Astrocyte of the spinal cord (primary cell): ENCODE measurements around the gene STRIP1.

Experiments used
- DNase-seq: peaks from one replicate; pipeline ENCODE4 v3.0.0; 2011; ENCODE audit warnings: low read depth, low spot score
- H3K4me3 ChIP-seq: 2 replicates; pipeline ENCODE4 v1.5.1; 2011; ENCODE audit warnings: low read depth, mild to moderate bottlenecking, low read length, moderate library complexity
- in situ Hi-C: cut with HindIII; loops from 2 replicates; pipeline ENCODE4 v1.10.0; 2017; ENCODE audit warnings: low sequenced_read_pairs
- TF ChIP-seq, protein P1 (sequence below): IDR thresholded peaks from 2 replicates; pipeline ENCODE4 v1.5.1; 2012; ENCODE audit warnings: low read depth, mild to moderate bottlenecking, low read length, inconsistent platforms

Gene STRIP1

DNA sequence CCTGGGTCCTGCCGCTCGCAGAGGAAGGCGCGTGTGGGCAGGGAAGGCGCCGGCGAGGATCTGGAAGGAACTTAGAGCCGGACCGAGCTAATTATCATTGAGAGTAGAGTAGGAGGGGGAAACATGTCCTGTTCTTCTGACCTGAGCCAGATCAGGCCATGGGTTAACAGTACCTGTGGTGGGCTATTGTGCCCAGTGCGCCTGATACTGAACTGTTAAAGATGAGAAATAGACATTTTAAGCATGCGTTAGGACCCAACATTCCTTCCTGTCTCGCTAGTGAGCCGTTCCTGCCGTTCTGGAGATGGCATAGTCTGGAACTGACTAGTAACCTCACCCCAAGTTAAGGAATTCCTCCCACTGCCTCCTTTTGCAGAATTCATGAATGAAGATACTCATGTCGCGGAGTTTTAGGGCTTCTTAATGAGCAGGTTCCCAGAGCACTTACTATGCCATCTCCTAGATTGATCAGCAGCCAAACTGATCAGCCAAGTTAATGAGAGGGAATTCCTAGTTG lies 870 bp downstream of the STRIP1 start:
- H3K4me3 ChIP-seq: peak overlapping the region; percentile 76
- TF ChIP-seq, protein P1, sequence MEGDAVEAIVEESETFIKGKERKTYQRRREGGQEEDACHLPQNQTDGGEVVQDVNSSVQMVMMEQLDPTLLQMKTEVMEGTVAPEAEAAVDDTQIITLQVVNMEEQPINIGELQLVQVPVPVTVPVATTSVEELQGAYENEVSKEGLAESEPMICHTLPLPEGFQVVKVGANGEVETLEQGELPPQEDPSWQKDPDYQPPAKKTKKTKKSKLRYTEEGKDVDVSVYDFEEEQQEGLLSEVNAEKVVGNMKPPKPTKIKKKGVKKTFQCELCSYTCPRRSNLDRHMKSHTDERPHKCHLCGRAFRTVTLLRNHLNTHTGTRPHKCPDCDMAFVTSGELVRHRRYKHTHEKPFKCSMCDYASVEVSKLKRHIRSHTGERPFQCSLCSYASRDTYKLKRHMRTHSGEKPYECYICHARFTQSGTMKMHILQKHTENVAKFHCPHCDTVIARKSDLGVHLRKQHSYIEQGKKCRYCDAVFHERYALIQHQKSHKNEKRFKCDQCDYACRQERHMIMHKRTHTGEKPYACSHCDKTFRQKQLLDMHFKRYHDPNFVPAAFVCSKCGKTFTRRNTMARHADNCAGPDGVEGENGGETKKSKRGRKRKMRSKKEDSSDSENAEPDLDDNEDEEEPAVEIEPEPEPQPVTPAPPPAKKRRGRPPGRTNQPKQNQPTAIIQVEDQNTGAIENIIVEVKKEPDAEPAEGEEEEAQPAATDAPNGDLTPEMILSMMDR: no peak
- in situ Hi-C loops: no loop called here
- no peak for DNase-seq

DNA sequence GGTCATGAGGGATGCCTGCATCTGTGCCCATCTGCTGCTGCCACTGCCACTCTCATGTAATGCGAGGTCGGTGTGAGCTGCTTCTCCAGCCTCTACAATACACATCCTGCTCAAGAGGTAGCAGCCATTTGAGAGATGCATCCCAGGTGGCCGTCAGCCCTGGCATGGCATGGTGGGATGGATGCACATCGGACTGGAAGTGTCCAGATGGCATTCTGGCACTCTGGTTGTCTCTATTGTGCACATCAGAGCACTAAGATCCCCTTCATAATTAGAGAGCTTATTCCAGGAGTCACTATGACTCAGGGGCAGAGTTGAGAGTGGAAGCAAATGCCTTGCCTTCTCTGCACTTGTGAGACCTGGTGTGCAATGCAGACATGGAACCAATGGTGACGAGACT lies 3.8 kb downstream of the STRIP1 start:
- TF ChIP-seq, protein P1: no peak
- in situ Hi-C loops: no loop called here
- no peak overlapping the region for H3K4me3 ChIP-seq
- no peak for DNase-seq

DNA sequence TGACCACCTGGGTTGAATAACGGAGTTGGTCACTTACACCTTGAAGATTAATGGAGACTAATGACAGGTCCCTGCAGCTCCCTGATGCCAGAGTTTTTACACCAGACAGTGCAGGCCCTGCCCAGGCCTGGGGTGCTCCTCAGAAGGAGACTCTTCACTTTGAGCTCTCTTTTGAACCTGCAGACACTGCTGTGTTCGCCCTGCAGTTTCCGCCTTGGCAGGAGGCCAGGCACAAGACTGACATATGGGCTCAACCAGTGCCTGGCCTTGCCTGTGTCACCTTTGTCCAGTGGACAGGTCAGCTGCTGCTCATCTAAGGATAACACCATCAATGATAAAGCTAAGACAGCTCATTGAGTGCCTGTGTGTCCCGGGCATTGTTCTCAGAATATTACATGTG lies 5.2 kb downstream of the STRIP1 start:
- TF ChIP-seq, protein P1: no peak
- in situ Hi-C loops: no loop called here
- DNase-seq: no peak
- H3K4me3 ChIP-seq: no peak overlapping the region

DNA sequence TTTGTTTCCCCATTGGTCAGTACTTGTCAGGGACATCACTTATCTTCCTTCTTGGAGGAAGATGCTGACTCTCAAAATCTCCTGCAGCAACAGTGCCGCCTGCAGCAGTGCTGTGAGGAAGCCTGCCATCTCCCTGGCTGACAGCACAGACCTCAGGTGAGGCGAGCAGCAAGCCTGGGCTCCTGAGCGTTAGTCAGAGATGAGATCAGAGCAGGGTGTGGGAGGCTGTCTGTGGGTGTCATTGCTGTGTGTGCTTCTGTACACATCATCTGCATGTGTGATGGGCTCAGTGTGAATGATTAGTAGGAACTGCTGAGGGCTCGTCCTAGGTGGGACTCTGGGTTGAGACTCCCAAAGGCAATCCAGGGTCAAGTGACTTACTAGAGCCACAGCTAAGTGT lies 6.1 kb downstream of the STRIP1 start:
- in situ Hi-C loops: no loop called here
- TF ChIP-seq, protein P1: no peak
- DNase-seq: no peak
- no peak overlapping the region for H3K4me3 ChIP-seq

DNA sequence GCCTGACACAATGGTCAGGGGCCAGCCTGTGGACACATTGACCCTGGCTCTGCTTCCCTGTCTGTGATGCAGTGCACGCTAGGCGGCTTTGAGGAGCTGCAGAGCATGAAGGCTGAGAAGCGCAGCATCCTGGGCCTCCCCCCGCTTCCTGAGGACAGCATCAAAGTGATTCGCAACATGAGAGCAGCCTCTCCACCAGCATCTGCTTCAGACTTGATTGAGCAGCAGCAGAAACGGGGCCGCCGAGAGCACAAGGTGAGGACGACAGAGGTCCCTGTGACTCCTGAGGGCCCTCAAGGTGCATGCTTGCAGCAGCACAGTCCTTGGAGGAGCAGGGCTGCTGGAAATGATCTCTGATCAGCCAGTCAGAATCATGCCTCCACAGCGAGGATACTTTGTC lies 8.6 kb downstream of the STRIP1 start:
- in situ Hi-C loops: no loop called here
- no peak for DNase-seq
- TF ChIP-seq, protein P1: no peak
- H3K4me3 ChIP-seq: no peak overlapping the region

DNA sequence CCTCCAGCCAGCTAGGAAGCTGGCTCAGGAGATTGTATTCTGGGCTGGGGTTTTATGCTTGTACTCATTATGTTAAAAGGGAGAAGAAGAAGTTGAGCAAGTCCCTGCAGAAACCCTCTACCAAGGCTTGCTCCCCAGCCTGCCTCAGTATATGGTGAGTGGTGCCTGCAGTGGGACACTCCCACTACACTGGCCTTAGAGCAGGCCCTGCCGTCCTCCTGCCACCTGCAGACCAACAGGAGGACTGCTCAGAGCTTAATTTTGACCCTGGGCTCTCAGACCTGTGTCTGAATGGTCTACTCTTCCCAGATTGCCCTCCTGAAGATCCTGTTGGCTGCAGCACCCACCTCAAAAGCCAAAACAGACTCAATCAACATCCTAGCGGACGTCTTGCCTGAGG lies 13.0 kb downstream of the STRIP1 start:
- no peak overlapping the region for H3K4me3 ChIP-seq
- DNase-seq: no peak
- in situ Hi-C loops: no loop called here
- TF ChIP-seq, protein P1: no peak

DNA sequence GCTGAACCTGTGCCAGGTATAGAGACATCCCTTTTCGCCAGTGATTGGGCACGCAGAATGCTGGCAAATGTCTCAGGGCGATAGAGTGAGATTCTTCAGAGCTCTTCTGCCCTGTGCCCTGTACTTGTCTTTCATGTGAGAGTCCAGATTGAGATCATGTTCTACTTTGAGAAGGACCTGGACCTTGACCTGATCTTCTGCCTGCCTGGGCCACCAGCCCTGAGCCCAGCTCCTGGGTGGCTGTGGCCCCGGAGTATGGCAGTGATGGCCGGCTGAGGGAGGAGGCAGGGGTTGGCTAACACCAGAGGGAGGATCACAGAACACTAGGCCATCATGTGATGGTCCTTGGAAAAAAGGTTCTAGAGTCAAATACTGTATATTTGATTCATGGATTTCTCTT lies 13.8 kb downstream of the STRIP1 start:
- in situ Hi-C loops: no loop called here
- no peak for DNase-seq
- TF ChIP-seq, protein P1: no peak
- no peak overlapping the region for H3K4me3 ChIP-seq
